Suppressor macrophage treated with lipopolysaccharide for 1 hour (primary cell): ENCODE measurements around the gene DTNB.
"Not testable (repeated sequence)": the region's sequence is repeated elsewhere in the genome, so short reads cannot be mapped to it uniquely, and the experiment has no call there.

Experiments
- DNase-seq, 3 donors: peaks; one replicate each; pipeline ENCODE4 v3.0.0-alpha.2; 2020 to 2022

DTNB gene

GRCh38 chr2:25682082-25682481, 8.7 kb upstream of the DTNB start:
- DNase-seq = no peak

GRCh38 chr2:25677877-25678276, 4.5 kb upstream of the DTNB start:
- DNase-seq = no peak

- DNase-seq = peak in 1 of 3 donors; percentile 43
Measured at GRCh38 chr2:25674077-25674362, 643 bp upstream of the DTNB start.

GRCh38 chr2:25672494-25673299, 680 bp downstream of the DTNB start:
- peak in 1 of 3 donors; percentile 23 for DNase-seq

- no peak for DNase-seq
Measured at GRCh38 chr2:25671622-25672021, 1.8 kb downstream of the DTNB start.

GRCh38 chr2:25669520-25669919, 3.9 kb downstream of the DTNB start:
- no peak for DNase-seq

GRCh38 chr2:25666218-25666617, 7.2 kb downstream of the DTNB start:
- DNase-seq = no peak

GRCh38 chr2:25665429-25665828, 7.9 kb downstream of the DTNB start:
- DNase-seq = peak in 2 of 3 donors; percentile 51 to 54

GRCh38 chr2:25664965-25665307, 8.4 kb downstream of the DTNB start:
- no peak for DNase-seq

- peak; percentile 81 to 86 (median 82) for DNase-seq
Measured at GRCh38 chr2:25664183-25664964, 9.0 kb downstream of the DTNB start.

GRCh38 chr2:25655316-25655715, 18.1 kb downstream of the DTNB start:
- DNase-seq = no peak

- no peak for DNase-seq
Measured at GRCh38 chr2:25654801-25655200, 18.6 kb downstream of the DTNB start.

- peak in 2 of 3 donors; percentile 9 to 29 for DNase-seq
Measured at GRCh38 chr2:25651782-25652455, 21.5 kb downstream of the DTNB start.

GRCh38 chr2:25651066-25651465, 22.3 kb downstream of the DTNB start:
- DNase-seq = peak in 1 of 3 donors; percentile 24

GRCh38 chr2:25650256-25650655, 23.1 kb downstream of the DTNB start:
- peak; percentile 74 to 90 (median 88) for DNase-seq

GRCh38 chr2:25649786-25650185, 23.6 kb downstream of the DTNB start:
- peak; percentile 76 to 90 (median 87) for DNase-seq

- DNase-seq = no peak
Measured at GRCh38 chr2:25642298-25642697, 31.1 kb downstream of the DTNB start.

- no peak for DNase-seq
Measured at GRCh38 chr2:25639696-25640095, 33.7 kb downstream of the DTNB start.

GRCh38 chr2:25639131-25639530, 34.2 kb downstream of the DTNB start:
- DNase-seq = no peak

- DNase-seq = no peak
Measured at GRCh38 chr2:25635797-25636196, 37.6 kb downstream of the DTNB start.

GRCh38 chr2:25633801-25634200, 39.6 kb downstream of the DTNB start:
- not testable (repeated sequence) for DNase-seq

GRCh38 chr2:25632396-25632795, 41.0 kb downstream of the DTNB start:
- DNase-seq = peak in 1 of 3 donors; percentile 5

- DNase-seq = no peak
Measured at GRCh38 chr2:25624635-25625034, 48.7 kb downstream of the DTNB start.

GRCh38 chr2:25623361-25623760, 50.0 kb downstream of the DTNB start:
- DNase-seq = no peak
